GM19238 (cell line): Measurements from ENCODE around the gene FAM124A.

Experiments
- DNase-seq: peaks from one replicate; pipeline ENCODE4 v3.0.0; 2011; ENCODE audit warnings: low spot score; ENCODE audit not compliant: insufficient read length

FAM124A gene

GRCh38 chr13:51333826-51334225 lies 111.6 kb downstream of the FAM124A start:
- DNase-seq = no peak
